SK-N-SH (cell line): ENCODE data around the gene CC2D2A. TPM values are rescaled to one million over a fixed set of nuclear protein-coding genes. Genes with fewer than 3 reads are reported as not detected.

Experiments
- CTCF ChIA-PET: fragments of 300-600, 350-600 bp; formaldehyde crosslinking; extraction: SDS; loops from one replicate; lab custom pipeline; 2021; lab: Yijun Ruan, JAX
- POLR2A ChIA-PET: fragments of 350-600 bp; sonication (Branson Sonifier 250); formaldehyde crosslinking; extraction: SDS; loops from one replicate; lab custom pipeline; 2020; ENCODE audit warnings: antibody characterized with exemption, inconsistent platforms; lab: Yijun Ruan, JAX
- DNase-seq: peaks from one replicate; pipeline ENCODE4 v3.0.0; 2012
- H2AFZ ChIP-seq: fragments of 200-600 bp; sonication (generic); 2 replicates; pipeline ENCODE4 v1.8.1; 2016; ENCODE audit warnings: antibody characterized with exemption, mild to moderate bottlenecking, low read depth
- H3F3A ChIP-seq: fragments of 200-600 bp; sonication (generic); replicated peaks from 2 replicates; pipeline ENCODE3; 2016; ENCODE audit warnings: antibody characterized with exemption, mild to moderate bottlenecking; ENCODE audit not compliant: insufficient read depth
- H3K27ac ChIP-seq, 2 experiments: fragments of 200-500 bp in 1 of 2; fragments of 200-600 bp in 1 of 2; sonication (Bioruptor generic) in 1 of 2; sonication (generic), shearing (Covaris generic) in 1 of 2; 2 replicates each; pipeline versions ENCODE4 v1.5.1 to v1.6.1; 2014 to 2016; ENCODE audit warnings: low read depth in 2 of 2, inconsistent platforms in 1 of 2, low read length in 1 of 2, mild to moderate bottlenecking in 1 of 2, mixed read lengths in 1 of 2
- H3K27me3 ChIP-seq: fragments of 200-600 bp; sonication (generic), shearing (Covaris generic); 2 replicates; pipeline ENCODE4 v1.6.1; 2016; ENCODE audit warnings: mixed run types; ENCODE audit not compliant: insufficient read depth
- H3K36me3 ChIP-seq, 2 experiments: fragments of 200-500 bp in 1 of 2; fragments of 200-600 bp in 1 of 2; sonication (Bioruptor generic) in 1 of 2; sonication (generic) in 1 of 2; replicated peaks in 1 of 2; 2 replicates each; pipeline versions ENCODE3 to v1.5.1; 2014 to 2016; ENCODE audit warnings: low read length in 1 of 2, mild to moderate bottlenecking in 1 of 2; ENCODE audit not compliant: insufficient read depth in 2 of 2, control insufficient read depth in 1 of 2
- H3K4me1 ChIP-seq, 2 experiments: fragments of 200-500 bp in 1 of 2; fragments of 200-600 bp in 1 of 2; sonication (Bioruptor generic) in 1 of 2; sonication (generic), shearing (Covaris generic) in 1 of 2; 2 replicates each; pipeline versions ENCODE4 v1.5.1 to v1.6.1; 2014 to 2016; ENCODE audit warnings: low read depth in 1 of 2, low read length in 1 of 2, mixed run types in 1 of 2; ENCODE audit not compliant: insufficient read depth in 2 of 2, control insufficient read depth in 1 of 2
- H3K4me2 ChIP-seq: fragments of 200-600 bp; sonication (generic), shearing (Covaris generic); 2 replicates; pipeline ENCODE4 v1.6.1; 2017; ENCODE audit warnings: mixed run types
- H3K4me3 ChIP-seq, 2 experiments: fragments of 200-500 bp in 1 of 2; fragments of 200-600 bp in 1 of 2; sonication (Bioruptor generic) in 1 of 2; sonication (generic), shearing (Covaris generic) in 1 of 2; 2 replicates each; pipeline versions ENCODE4 v1.5.1 to v1.8.1; 2014 to 2016; ENCODE audit warnings: low read depth in 2 of 2, inconsistent platforms in 1 of 2, low read length in 1 of 2, mild to moderate bottlenecking in 1 of 2, mixed read lengths in 1 of 2, moderate library complexity in 1 of 2
- H3K79me2 ChIP-seq: fragments of 200-600 bp; sonication (generic); 2 replicates; pipeline ENCODE4 v1.8.1; 2017; ENCODE audit warnings: mild to moderate bottlenecking; ENCODE audit not compliant: insufficient read depth
- H3K9ac ChIP-seq: fragments of 200-600 bp; sonication (generic); 2 replicates; pipeline ENCODE4 v1.6.1; 2017; ENCODE audit warnings: mixed run types
- H3K9me2 ChIP-seq: fragments of 200-600 bp; sonication (generic); 2 replicates; pipeline ENCODE4 v1.6.1; 2017; ENCODE audit warnings: mixed run types
- H3K9me3 ChIP-seq: fragments of 200-600 bp; sonication (generic); 2 replicates; pipeline ENCODE4 v1.6.1; 2017; ENCODE audit warnings: mixed run types, mild to moderate bottlenecking, moderate library complexity
- H4K20me1 ChIP-seq: fragments of 200-600 bp; sonication (generic); 2 replicates; pipeline ENCODE4 v1.6.1; 2017; ENCODE audit warnings: mild to moderate bottlenecking, mixed run types; ENCODE audit not compliant: insufficient read depth
- CHD2 ChIP-seq: fragments of 150-350 bp; IDR thresholded peaks from 2 replicates; pipeline ENCODE4 v1.6.1; 2018; ENCODE audit warnings: low read length; ENCODE audit not compliant: partially characterized antibody
- ELF1 ChIP-seq: IDR thresholded peaks from 2 replicates; pipeline ENCODE4 v1.4.0; 2012
- EZH2phosphoT487 ChIP-seq: fragments of 200-600 bp; sonication (generic); IDR thresholded peaks from 2 replicates; pipeline ENCODE4 v1.6.1; 2017; ENCODE audit warnings: low read depth, mixed run types, mild to moderate bottlenecking, antibody characterized with exemption, moderate library complexity, borderline replicate concordance
- FOSL2 ChIP-seq: IDR thresholded peaks from 2 replicates; pipeline ENCODE4 v1.4.0; 2012; ENCODE audit warnings: low read depth, mild to moderate bottlenecking, moderate library complexity, borderline replicate concordance
- FOXJ3 ChIP-seq: sonication (generic); formaldehyde crosslinking; IDR thresholded peaks from 2 replicates; pipeline ENCODE4 v1.5.1; 2020; ENCODE audit warnings: mild to moderate bottlenecking, missing genetic modification reagents
- FOXM1 ChIP-seq: IDR thresholded peaks from 2 replicates; pipeline ENCODE4 v1.4.0; 2012; ENCODE audit warnings: low read depth, mild to moderate bottlenecking
- GABPA ChIP-seq: IDR thresholded peaks from 2 replicates; pipeline ENCODE4 v1.4.0; 2012; ENCODE audit warnings: low read depth, mild to moderate bottlenecking
- GATA2 ChIP-seq: sonication (generic); formaldehyde crosslinking; IDR thresholded peaks from 2 replicates; pipeline ENCODE4 v1.5.0; 2020; ENCODE audit warnings: mild to moderate bottlenecking, missing genetic modification reagents
- MEF2A ChIP-seq: IDR thresholded peaks from 2 replicates; pipeline ENCODE4 v1.4.0; 2012; ENCODE audit warnings: low read depth, borderline replicate concordance
- NFIC ChIP-seq: IDR thresholded peaks from 2 replicates; pipeline ENCODE4 v1.4.0; 2012; ENCODE audit warnings: borderline replicate concordance
- PBX3 ChIP-seq: IDR thresholded peaks from 2 replicates; pipeline ENCODE4; 2012
- POLR2AphosphoS5 ChIP-seq: IDR thresholded peaks from 2 replicates; pipeline ENCODE4 v1.6.1; 2012; ENCODE audit warnings: low read depth, low read length
- RAD21 ChIP-seq: IDR thresholded peaks from 2 replicates; pipeline ENCODE4 v1.6.1; 2012; ENCODE audit warnings: mild to moderate bottlenecking, low read length
- SIN3A ChIP-seq: IDR thresholded peaks from 2 replicates; pipeline ENCODE4 v1.6.1; 2012; ENCODE audit warnings: low read depth, mild to moderate bottlenecking, low read length, moderate library complexity, borderline replicate concordance
- SMC3 ChIP-seq: IDR thresholded peaks from 2 replicates; pipeline ENCODE4 v1.6.1; 2012; ENCODE audit warnings: low read depth, low read length, improper control_type of control experiment
- TAF1 ChIP-seq: IDR thresholded peaks from 2 replicates; pipeline ENCODE4 v1.6.1; 2012; ENCODE audit warnings: low read depth, mild to moderate bottlenecking, low read length, moderate library complexity, borderline replicate concordance
- TEAD4 ChIP-seq: IDR thresholded peaks from 2 replicates; pipeline ENCODE4 v1.4.0; 2012; ENCODE audit warnings: mild to moderate bottlenecking, borderline replicate concordance; ENCODE audit not compliant: insufficient read depth
- USF2 ChIP-seq: fragments of 150-350 bp; IDR thresholded peaks from 2 replicates; pipeline ENCODE4 v1.6.1; 2017; ENCODE audit warnings: antibody characterized with exemption, low read length, low read depth, borderline replicate concordance
- YY1 ChIP-seq: IDR thresholded peaks from 2 replicates; pipeline ENCODE4 v1.4.0; 2012; ENCODE audit warnings: low read depth, mild to moderate bottlenecking
- WGBS: methylation state at CpG from one replicate; pipeline ENCODE4 v1.1.6; 2017; ENCODE audit warnings: low lambda C conversion rate; 5-methylcytosine and 5-hydroxymethylcytosine counted together
- polyA plus RNA-seq, 3 experiments: library from polyadenylated mRNA; depleted of rRNA; stranded (reverse); fragments of >200 nt; gene quantifications; 2 replicates each; pipeline ENCODE4 v1.2.3, GENCODE V29; 2012
- TF ChIP-seq, protein P1 (sequence below): fragments of 200-600 bp; sonication (generic); IDR thresholded peaks from 2 replicates; pipeline ENCODE4 v1.6.1; 2017; ENCODE audit warnings: antibody characterized with exemption, mild to moderate bottlenecking, moderate library complexity
- TF ChIP-seq, protein P2 (sequence below): fragments of 150-350 bp; IDR thresholded peaks from 2 replicates; pipeline ENCODE4 v1.6.1; 2016; ENCODE audit warnings: mild to moderate bottlenecking, low read depth, low read length
- TF ChIP-seq, protein P3 (sequence below): IDR thresholded peaks from 2 replicates; pipeline ENCODE4 v1.4.0; 2012; ENCODE audit warnings: low read depth, borderline replicate concordance
- TF ChIP-seq, protein P4 (sequence below): IDR thresholded peaks from 2 replicates; pipeline ENCODE4 v1.4.0; 2012; ENCODE audit warnings: low read depth, borderline replicate concordance

Gene CC2D2A
- polyA plus RNA-seq, 1 of the 3 experiments (the other 2 are of a cell fraction): 17.8 TPM

- H4K20me1 ChIP-seq: no peaks in the 10 kb centered on the region
- no peak overlapping the region; a peak in 1 of 4 replicates for H3K4me3 ChIP-seq
- POLR2A ChIA-PET: no interaction called here
- peaks cover 3 to 4% of the 10 kb centered on the region in 2 experiments; a peak in 2 of 4 replicates for H3K4me1 ChIP-seq
- no peak overlapping the region for H3K4me2 ChIP-seq
- peak overlapping the region in 1 of 2 experiments; percentile 17; a peak in 1 of 4 replicates for H3K27ac ChIP-seq
- DNase-seq: peak; percentile 32
- no peaks in the 10 kb centered on the region for H3K9me2 ChIP-seq
- 32% methylated on average over 7 of the region's 7 CpGs for WGBS
- peaks cover 3% of the 10 kb centered on the region for H3F3A ChIP-seq
- H2AFZ ChIP-seq: no peak overlapping the region
- H3K79me2 ChIP-seq: no peaks in the 10 kb centered on the region
- CTCF ChIA-PET: interaction anchor here (0.6 to 6.2 kb wide), 55 partner anchors 8 to 1802 kb away, joined by 3 to 64 read pairs (median 4); partner anchors contain the start of gene CC2D2A
- no peaks in the 10 kb centered on the region for H3K27me3 ChIP-seq
- no peak overlapping the region for H3K9ac ChIP-seq
- H3K36me3 ChIP-seq: no peaks in the 10 kb centered on the region
- H3K9me3 ChIP-seq: no peaks in the 10 kb centered on the region
- TF ChIP-seq ELF1 (no peak), YY1 (no peak), NFIC (no peak), GATA2 (CRISPR knock-in tag) (no peak), CHD2 (no peak), PBX3 (no peak), GABPA (no peak), USF2 (no peak), FOXJ3 (CRISPR knock-in tag) (no peak), SMC3 (peak; percentile 77), FOXM1 (no peak), RAD21 (peak; percentile 89), EZH2phosphoT487 (no peak), MEF2A (no peak), SIN3A (no peak), TAF1 (no peak), FOSL2 (no peak), POLR2AphosphoS5 (no peak), TEAD4 (no peak)
- TF ChIP-seq, protein P1, sequence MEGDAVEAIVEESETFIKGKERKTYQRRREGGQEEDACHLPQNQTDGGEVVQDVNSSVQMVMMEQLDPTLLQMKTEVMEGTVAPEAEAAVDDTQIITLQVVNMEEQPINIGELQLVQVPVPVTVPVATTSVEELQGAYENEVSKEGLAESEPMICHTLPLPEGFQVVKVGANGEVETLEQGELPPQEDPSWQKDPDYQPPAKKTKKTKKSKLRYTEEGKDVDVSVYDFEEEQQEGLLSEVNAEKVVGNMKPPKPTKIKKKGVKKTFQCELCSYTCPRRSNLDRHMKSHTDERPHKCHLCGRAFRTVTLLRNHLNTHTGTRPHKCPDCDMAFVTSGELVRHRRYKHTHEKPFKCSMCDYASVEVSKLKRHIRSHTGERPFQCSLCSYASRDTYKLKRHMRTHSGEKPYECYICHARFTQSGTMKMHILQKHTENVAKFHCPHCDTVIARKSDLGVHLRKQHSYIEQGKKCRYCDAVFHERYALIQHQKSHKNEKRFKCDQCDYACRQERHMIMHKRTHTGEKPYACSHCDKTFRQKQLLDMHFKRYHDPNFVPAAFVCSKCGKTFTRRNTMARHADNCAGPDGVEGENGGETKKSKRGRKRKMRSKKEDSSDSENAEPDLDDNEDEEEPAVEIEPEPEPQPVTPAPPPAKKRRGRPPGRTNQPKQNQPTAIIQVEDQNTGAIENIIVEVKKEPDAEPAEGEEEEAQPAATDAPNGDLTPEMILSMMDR: peak; percentile 83
- TF ChIP-seq, protein P2, sequence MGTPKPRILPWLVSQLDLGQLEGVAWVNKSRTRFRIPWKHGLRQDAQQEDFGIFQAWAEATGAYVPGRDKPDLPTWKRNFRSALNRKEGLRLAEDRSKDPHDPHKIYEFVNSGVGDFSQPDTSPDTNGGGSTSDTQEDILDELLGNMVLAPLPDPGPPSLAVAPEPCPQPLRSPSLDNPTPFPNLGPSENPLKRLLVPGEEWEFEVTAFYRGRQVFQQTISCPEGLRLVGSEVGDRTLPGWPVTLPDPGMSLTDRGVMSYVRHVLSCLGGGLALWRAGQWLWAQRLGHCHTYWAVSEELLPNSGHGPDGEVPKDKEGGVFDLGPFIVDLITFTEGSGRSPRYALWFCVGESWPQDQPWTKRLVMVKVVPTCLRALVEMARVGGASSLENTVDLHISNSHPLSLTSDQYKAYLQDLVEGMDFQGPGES: no peak
- TF ChIP-seq, protein P3, sequence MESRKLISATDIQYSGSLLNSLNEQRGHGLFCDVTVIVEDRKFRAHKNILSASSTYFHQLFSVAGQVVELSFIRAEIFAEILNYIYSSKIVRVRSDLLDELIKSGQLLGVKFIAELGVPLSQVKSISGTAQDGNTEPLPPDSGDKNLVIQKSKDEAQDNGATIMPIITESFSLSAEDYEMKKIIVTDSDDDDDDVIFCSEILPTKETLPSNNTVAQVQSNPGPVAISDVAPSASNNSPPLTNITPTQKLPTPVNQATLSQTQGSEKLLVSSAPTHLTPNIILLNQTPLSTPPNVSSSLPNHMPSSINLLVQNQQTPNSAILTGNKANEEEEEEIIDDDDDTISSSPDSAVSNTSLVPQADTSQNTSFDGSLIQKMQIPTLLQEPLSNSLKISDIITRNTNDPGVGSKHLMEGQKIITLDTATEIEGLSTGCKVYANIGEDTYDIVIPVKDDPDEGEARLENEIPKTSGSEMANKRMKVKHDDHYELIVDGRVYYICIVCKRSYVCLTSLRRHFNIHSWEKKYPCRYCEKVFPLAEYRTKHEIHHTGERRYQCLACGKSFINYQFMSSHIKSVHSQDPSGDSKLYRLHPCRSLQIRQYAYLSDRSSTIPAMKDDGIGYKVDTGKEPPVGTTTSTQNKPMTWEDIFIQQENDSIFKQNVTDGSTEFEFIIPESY: no peak
- TF ChIP-seq, protein P4, sequence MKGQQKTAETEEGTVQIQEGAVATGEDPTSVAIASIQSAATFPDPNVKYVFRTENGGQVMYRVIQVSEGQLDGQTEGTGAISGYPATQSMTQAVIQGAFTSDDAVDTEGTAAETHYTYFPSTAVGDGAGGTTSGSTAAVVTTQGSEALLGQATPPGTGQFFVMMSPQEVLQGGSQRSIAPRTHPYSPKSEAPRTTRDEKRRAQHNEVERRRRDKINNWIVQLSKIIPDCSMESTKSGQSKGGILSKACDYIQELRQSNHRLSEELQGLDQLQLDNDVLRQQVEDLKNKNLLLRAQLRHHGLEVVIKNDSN: no peak
Measured at GRCh38 chr4:15457406-15458201, 12.1 kb upstream of the CC2D2A start.
